Measurements from ENCODE around the gene ALDH4A1. TPM values are rescaled to one million over a fixed set of nuclear protein-coding genes. Genes with fewer than 3 reads are reported as not detected.

The ALDH4A1 gene
- total and polyA plus RNA-seq, 9 of the 15 experiments (the other 6 are each of a cell fraction or from before 2014, with no cell fraction given), result 0.27 to 31.4 (median 16.6) TPM

GRCh38 chr1:18926315-18927081 lies 24.1 kb upstream of the ALDH4A1 start (continued):
- no peak for TF ChIP-seq DLX4 (CRISPR knock-in tag; IDR thresholded peaks at IDR 0.05)
- TF ChIP-seq SPI1 (IDR thresholded peaks at IDR 0.05; ENCODE audit: borderline replicate concordance, low read depth, low read length), result peak; percentile 34
- TF ChIP-seq CBX3 (IDR thresholded peaks at IDR 0.05; ENCODE audit: borderline replicate concordance in 1 of 2, low read length in 2 of 2), result no peak
- TF ChIP-seq ARID1B (IDR thresholded peaks at IDR 0.05), result peak; percentile 10; the same call in 1 of the 2 replicates
- TF ChIP-seq NKRF (IDR thresholded peaks at IDR 0.05; ENCODE audit: borderline replicate concordance), result no peak
- TF ChIP-seq SAFB2 (IDR thresholded peaks at IDR 0.05; ENCODE audit: borderline replicate concordance, low read depth, low read length, severe bottlenecking), result no peak
- TF ChIP-seq ZBTB7A (IDR thresholded peaks at IDR 0.05; ENCODE audit: borderline replicate concordance, control insufficient read depth, low read depth, low read length), result peak; percentile 59; the same call in 1 of the 2 replicates
- TF ChIP-seq FOSL1 (tag; conservative IDR thresholded peaks at IDR 0.05), result peak; percentile 87
- TF ChIP-seq ATF1 (CRISPR knock-in tag; IDR thresholded peaks at IDR 0.05), result no peak
- TF ChIP-seq ATF1 (tag; IDR thresholded peaks at IDR 0.05), result no peak
- no peak for TF ChIP-seq HNRNPLL (IDR thresholded peaks at IDR 0.05; ENCODE audit: low read depth, low read length, poor library complexity, severe bottlenecking)
- no peak for TF ChIP-seq NR2C2 (CRISPR knock-in tag; IDR thresholded peaks at IDR 0.05)
- peak; percentile 48; the same call in 1 of the 2 replicates for TF ChIP-seq NR2C2 (tag; IDR thresholded peaks at IDR 0.05)
- peak in 1 of 3 experiments; percentile 82; a peak in 2 of 6 replicates for TF ChIP-seq ZBTB11 (CRISPR knock-in tag; IDR thresholded peaks at IDR 0.05)
- peak; percentile 71 for TF ChIP-seq ATF3 (IDR thresholded peaks at IDR 0.05)
- TF ChIP-seq ATF3 (CRISPR knock-in tag; conservative IDR thresholded peaks at IDR 0.05), result no peak
- TF ChIP-seq ZZZ3 (IDR thresholded peaks at IDR 0.05), result no peak
- TF ChIP-seq GABPA (tag; conservative IDR thresholded peaks at IDR 0.05; ENCODE audit: low read depth), result peak; percentile 86
- TF ChIP-seq MAZ (CRISPR knock-in tag; conservative IDR thresholded peaks at IDR 0.05 in 1 of 2, IDR thresholded peaks at IDR 0.05 in 1 of 2), result 0 out of 4 replicates have a peak, but pooled peaks of 1 of the 2 experiments have one; percentile 6
